Keratinocyte (primary cell): Measurements from ENCODE around the gene SLC37A3. TPM values are rescaled to one million over a fixed set of nuclear protein-coding genes. Genes with fewer than 3 reads are reported as not detected.

Experiments used
- DNase-seq: peaks from one replicate; pipeline ENCODE4 v3.0.0-alpha.2; 2011; ENCODE audit warnings: low read depth, missing footprints, low spot score
- FAIRE-seq: peaks from 2 replicates; lab custom pipeline; 2011; peaks lifted over from hg19 to GRCh38; lab: Jason Lieb, UNC
- H2AFZ ChIP-seq: 2 replicates; pipeline ENCODE4 v1.6.0; 2012; ENCODE audit warnings: low read length, control low read depth, inconsistent platforms; ENCODE audit not compliant: control insufficient read depth
- H3K27ac ChIP-seq: 2 replicates; pipeline ENCODE4 v1.5.1; 2011; ENCODE audit warnings: low read length; ENCODE audit not compliant: control insufficient read depth, insufficient read depth
- H3K27me3 ChIP-seq: 3 replicates; pipeline ENCODE4 v1.6.0; 2011; ENCODE audit warnings: low read length; ENCODE audit not compliant: control insufficient read depth, insufficient read depth; ENCODE audit errors: extremely low read depth
- H3K36me3 ChIP-seq, 2 experiments: 2 replicates in 1 of 2; 3 replicates in 1 of 2; pipeline ENCODE4 v1.5.1; 2011; ENCODE audit warnings: low read length in 2 of 2, mild to moderate bottlenecking in 1 of 2; ENCODE audit not compliant: control insufficient read depth in 2 of 2, insufficient read depth in 2 of 2; ENCODE audit errors: extremely low read depth in 1 of 2
- H3K4me1 ChIP-seq: 3 replicates; pipeline ENCODE4 v1.5.1; 2011; ENCODE audit warnings: low read length; ENCODE audit not compliant: control insufficient read depth, insufficient read depth; ENCODE audit errors: extremely low read depth
- H3K4me2 ChIP-seq: 3 replicates; pipeline ENCODE4 v1.6.0; 2011; ENCODE audit warnings: low read depth, low read length; ENCODE audit not compliant: control insufficient read depth, insufficient read depth; ENCODE audit errors: extremely low read depth
- H3K4me3 ChIP-seq, 3 experiments: fragments of 200-600 bp in 1 of 3; sonication (generic) in 1 of 3; 2 replicates in 2 of 3; 3 replicates in 1 of 3; pipeline ENCODE4 v1.5.1; 2011 to 2016; ENCODE audit warnings: low read length in 3 of 3, mild to moderate bottlenecking in 3 of 3, control low read depth in 2 of 3, inconsistent platforms in 1 of 3, low read depth in 1 of 3, mixed read lengths in 1 of 3, mixed run types in 1 of 3, moderate library complexity in 1 of 3; ENCODE audit not compliant: control insufficient read depth in 2 of 3, insufficient read depth in 2 of 3; ENCODE audit errors: extremely low read depth in 1 of 3
- H3K79me2 ChIP-seq: 2 replicates; pipeline ENCODE4 v1.6.0; 2012; ENCODE audit warnings: low read length; ENCODE audit not compliant: control insufficient read depth, insufficient read depth
- H3K9ac ChIP-seq: 3 replicates; pipeline ENCODE4 v1.6.0; 2011; ENCODE audit warnings: low read length; ENCODE audit not compliant: control insufficient read depth, insufficient read depth; ENCODE audit errors: extremely low read depth
- H3K9me1 ChIP-seq: 3 replicates; pipeline ENCODE4 v1.6.0; 2011; ENCODE audit warnings: low read length; ENCODE audit not compliant: control insufficient read depth, insufficient read depth; ENCODE audit errors: extremely low read depth
- H3K9me3 ChIP-seq: 2 replicates; pipeline ENCODE4 v1.5.1; 2012; ENCODE audit warnings: low read depth, low read length; ENCODE audit not compliant: control insufficient read depth
- H4K20me1 ChIP-seq: 3 replicates; pipeline ENCODE4 v1.6.0; 2011; ENCODE audit warnings: low read length; ENCODE audit not compliant: control insufficient read depth, insufficient read depth; ENCODE audit errors: extremely low read depth
- CTCF ChIP-seq, 3 experiments: IDR thresholded peaks in 1 of 3; conservative IDR thresholded peaks in 1 of 3; optimal IDR thresholded peaks in 1 of 3; 2 replicates in 2 of 3; 3 replicates in 1 of 3; pipeline versions ENCODE3 to v1.5.1; 2011; ENCODE audit warnings: low read length in 3 of 3, mild to moderate bottlenecking in 3 of 3, moderate library complexity in 2 of 3, control low read depth in 1 of 3, inconsistent platforms in 1 of 3; ENCODE audit not compliant: insufficient read depth in 2 of 3; ENCODE audit errors: extremely low read depth in 1 of 3
- EZH2 ChIP-seq: IDR thresholded peaks from one replicate; pipeline ENCODE4 v1.6.1; 2012; ENCODE audit warnings: inconsistent platforms, mild to moderate bottlenecking, low read length, moderate library complexity
- dilution Hi-C: fragments of 300-500 bp; cut with MboI; formaldehyde crosslinking; loops from one replicate; pipeline ENCODE4 v1.7.0; 2020; ENCODE audit warnings: low sequenced_read_pairs; ENCODE audit not compliant: extremely low pct_ligation_motif_present
- polyA plus RNA-seq, 5 experiments: library from polyadenylated mRNA; depleted of rRNA in 3 of 5; stranded (reverse) in 3 of 5; stranded (forward) in 1 of 5; unstranded in 1 of 5; fragments of >200 nt; gene quantifications; 1 replicate in 1 of 5; 2 replicates in 3 of 5; 3 replicates in 1 of 5; pipeline versions ENCODE4 v1.2.1 to v1.2.3, GENCODE V29; 2011 to 2012; ENCODE audit warnings: missing spikeins in 2 of 5, low read depth in 1 of 5, low replicate concordance in 1 of 5

Gene SLC37A3
- polyA plus RNA-seq, 1 donor (not counting 4 experiments of a cell fraction or from before 2014, with no cell fraction given): 51.4 TPM

- no peaks in the 10 kb centered on the region for H3K4me1 ChIP-seq
- dilution Hi-C loops: no loop called here
- DNase-seq (no peak), FAIRE-seq (no peak)
- no peak overlapping the region for H3K4me2 ChIP-seq
- H3K79me2 ChIP-seq: no peaks in the 10 kb centered on the region
- H3K9me1 ChIP-seq: no peaks in the 10 kb centered on the region
- H3K9me3 ChIP-seq: no peaks in the 10 kb centered on the region
- no peak overlapping the region for H2AFZ ChIP-seq
- H3K4me3 ChIP-seq: no peak overlapping the region
- H3K27me3 ChIP-seq: no peaks in the 10 kb centered on the region
- H3K27ac ChIP-seq: no peak overlapping the region
- H3K9ac ChIP-seq: no peak overlapping the region
- no peaks in the 10 kb centered on the region for H4K20me1 ChIP-seq
- TF ChIP-seq EZH2 (no peak), CTCF (optimal IDR thresholded peaks at IDR 0.05 in 1 of 3, IDR thresholded peaks at IDR 0.05 in 1 of 3, conservative IDR thresholded peaks at IDR 0.05 in 1 of 3; ENCODE audit: extremely low read depth in 1 of 3, insufficient read depth in 2 of 3, low read length in 3 of 3) (no peak)
- H3K36me3 ChIP-seq: no peaks in the 10 kb centered on the region
These were observed 100.1 kb downstream of the SLC37A3 start for GRCh38 chr7:140298213-140298612.

- Histone ChIP-seq H3K9me1 (no peaks in the 10 kb centered on the region), H3K27ac (no peak overlapping the region), H4K20me1 (no peaks in the 10 kb centered on the region), H3K27me3 (no peaks in the 10 kb centered on the region), H3K4me1 (no peaks in the 10 kb centered on the region), H3K4me2 (no peak overlapping the region), H3K9me3 (no peaks in the 10 kb centered on the region), H3K36me3 (no peaks in the 10 kb centered on the region), H3K9ac (no peak overlapping the region), H3K79me2 (no peaks in the 10 kb centered on the region), H2AFZ (no peak overlapping the region), H3K4me3 (no peak overlapping the region)
- DNase-seq (no peak), FAIRE-seq (no peak)
- dilution Hi-C loops: no loop called here
- no peak for TF ChIP-seq CTCF (optimal IDR thresholded peaks at IDR 0.05 in 1 of 3, IDR thresholded peaks at IDR 0.05 in 1 of 3, conservative IDR thresholded peaks at IDR 0.05 in 1 of 3; ENCODE audit: extremely low read depth in 1 of 3, insufficient read depth in 2 of 3, low read length in 3 of 3)
- TF ChIP-seq EZH2: no peak
These were observed 101.1 kb downstream of the SLC37A3 start for GRCh38 chr7:140297192-140297591.
